ENCODE measurements around the gene CRELD1. TPM values are rescaled to one million over a fixed set of nuclear protein-coding genes. Genes with fewer than 3 reads are reported as not detected.
A peak's percentile ranks its signal among the peaks of the same experiment; 100 is the strongest.

CRELD1 gene
- total and polyA plus RNA-seq, 2 of the 13 experiments (the other 11 are each of a cell fraction or from before 2014, with no cell fraction given), result 27.1 to 61.9 TPM

DNA sequence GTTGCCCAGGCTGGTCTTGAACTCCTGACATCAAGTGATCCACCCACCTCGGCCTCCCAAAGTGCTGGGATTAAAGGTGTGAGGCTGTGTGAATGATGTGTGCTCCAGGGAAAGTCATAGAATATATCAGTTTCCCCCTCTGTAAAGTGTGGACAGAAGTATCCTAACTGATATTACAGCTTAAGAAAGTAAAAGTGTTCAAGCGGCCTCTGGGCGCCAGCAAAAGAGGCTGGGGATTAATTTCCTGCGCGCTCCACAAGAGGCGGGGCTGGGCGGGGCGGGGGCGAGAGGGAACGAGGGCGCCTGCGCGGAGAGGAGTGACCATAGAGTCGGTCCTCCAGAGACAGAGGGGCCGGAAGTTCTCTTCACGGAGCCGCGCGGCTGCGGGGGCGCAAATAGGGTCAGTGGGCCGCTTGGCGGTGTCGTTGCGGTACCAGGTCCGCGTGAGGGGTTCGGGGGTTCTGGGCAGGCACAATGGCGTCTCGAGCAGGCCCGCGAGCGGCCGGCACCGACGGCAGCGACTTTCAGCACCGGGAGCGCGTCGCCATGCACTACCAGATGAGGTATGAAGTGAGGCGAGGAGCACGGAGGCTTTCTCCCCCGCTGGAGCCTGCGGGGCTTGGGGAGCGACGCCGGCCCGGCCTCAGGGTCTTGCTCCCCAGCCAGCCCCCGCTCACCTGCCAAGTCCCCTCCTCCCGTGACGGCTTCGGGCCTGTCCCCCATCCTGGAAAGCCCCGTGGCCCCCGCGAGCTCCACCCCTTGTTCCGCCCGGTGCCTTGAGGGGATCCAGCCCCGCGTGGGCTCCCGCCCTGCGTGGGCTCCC is 43.2 kb upstream of the CRELD1 start, which contains the start of gene JAGN1 (continued):
- no peak for TF ChIP-seq SP1 (IDR thresholded peaks at IDR 0.05)
- peak; percentile 51 for TF ChIP-seq SP1 (CRISPR knock-in tag; IDR thresholded peaks at IDR 0.05)
- TF ChIP-seq TBX2 (CRISPR knock-in tag; IDR thresholded peaks at IDR 0.05; ENCODE audit: borderline replicate concordance), result peak; percentile 83
- TF ChIP-seq MBD4 (IDR thresholded peaks at IDR 0.05; ENCODE audit: borderline replicate concordance, low read length), result no peak
- TF ChIP-seq ZNF251 (CRISPR knock-in tag; IDR thresholded peaks at IDR 0.05), result peak; percentile 52; the same call in 1 of the 2 replicates
- TF ChIP-seq ZNF776 (CRISPR knock-in tag; IDR thresholded peaks at IDR 0.05), result peak; percentile 94
- TF ChIP-seq, protein P1, sequence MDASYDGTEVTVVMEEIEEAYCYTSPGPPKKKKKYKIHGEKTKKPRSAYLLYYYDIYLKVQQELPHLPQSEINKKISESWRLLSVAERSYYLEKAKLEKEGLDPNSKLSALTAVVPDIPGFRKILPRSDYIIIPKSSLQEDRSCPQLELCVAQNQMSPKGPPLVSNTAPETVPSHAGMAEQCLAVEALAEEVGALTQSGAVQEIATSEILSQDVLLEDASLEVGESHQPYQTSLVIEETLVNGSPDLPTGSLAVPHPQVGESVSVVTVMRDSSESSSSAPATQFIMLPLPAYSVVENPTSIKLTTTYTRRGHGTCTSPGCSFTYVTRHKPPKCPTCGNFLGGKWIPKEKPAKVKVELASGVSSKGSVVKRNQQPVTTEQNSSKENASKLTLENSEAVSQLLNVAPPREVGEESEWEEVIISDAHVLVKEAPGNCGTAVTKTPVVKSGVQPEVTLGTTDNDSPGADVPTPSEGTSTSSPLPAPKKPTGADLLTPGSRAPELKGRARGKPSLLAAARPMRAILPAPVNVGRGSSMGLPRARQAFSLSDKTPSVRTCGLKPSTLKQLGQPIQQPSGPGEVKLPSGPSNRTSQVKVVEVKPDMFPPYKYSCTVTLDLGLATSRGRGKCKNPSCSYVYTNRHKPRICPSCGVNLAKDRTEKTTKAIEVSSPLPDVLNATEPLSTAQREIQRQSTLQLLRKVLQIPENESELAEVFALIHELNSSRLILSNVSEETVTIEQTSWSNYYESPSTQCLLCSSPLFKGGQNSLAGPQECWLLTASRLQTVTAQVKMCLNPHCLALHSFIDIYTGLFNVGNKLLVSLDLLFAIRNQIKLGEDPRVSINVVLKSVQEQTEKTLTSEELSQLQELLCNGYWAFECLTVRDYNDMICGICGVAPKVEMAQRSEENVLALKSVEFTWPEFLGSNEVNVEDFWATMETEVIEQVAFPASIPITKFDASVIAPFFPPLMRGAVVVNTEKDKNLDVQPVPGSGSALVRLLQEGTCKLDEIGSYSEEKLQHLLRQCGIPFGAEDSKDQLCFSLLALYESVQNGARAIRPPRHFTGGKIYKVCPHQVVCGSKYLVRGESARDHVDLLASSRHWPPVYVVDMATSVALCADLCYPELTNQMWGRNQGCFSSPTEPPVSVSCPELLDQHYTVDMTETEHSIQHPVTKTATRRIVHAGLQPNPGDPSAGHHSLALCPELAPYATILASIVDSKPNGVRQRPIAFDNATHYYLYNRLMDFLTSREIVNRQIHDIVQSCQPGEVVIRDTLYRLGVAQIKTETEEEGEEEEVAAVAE (CRISPR knock-in tag; IDR thresholded peaks at IDR 0.05; ENCODE audit: borderline replicate concordance), result peak; percentile 52; the same call in 1 of the 2 replicates
- peak; percentile 74 for TF ChIP-seq RXRB (CRISPR knock-in tag; IDR thresholded peaks at IDR 0.05; ENCODE audit: borderline replicate concordance)
- no peak for TF ChIP-seq ELF4 (CRISPR knock-in tag; IDR thresholded peaks at IDR 0.05; ENCODE audit: borderline replicate concordance)
- TF ChIP-seq, protein P2, sequence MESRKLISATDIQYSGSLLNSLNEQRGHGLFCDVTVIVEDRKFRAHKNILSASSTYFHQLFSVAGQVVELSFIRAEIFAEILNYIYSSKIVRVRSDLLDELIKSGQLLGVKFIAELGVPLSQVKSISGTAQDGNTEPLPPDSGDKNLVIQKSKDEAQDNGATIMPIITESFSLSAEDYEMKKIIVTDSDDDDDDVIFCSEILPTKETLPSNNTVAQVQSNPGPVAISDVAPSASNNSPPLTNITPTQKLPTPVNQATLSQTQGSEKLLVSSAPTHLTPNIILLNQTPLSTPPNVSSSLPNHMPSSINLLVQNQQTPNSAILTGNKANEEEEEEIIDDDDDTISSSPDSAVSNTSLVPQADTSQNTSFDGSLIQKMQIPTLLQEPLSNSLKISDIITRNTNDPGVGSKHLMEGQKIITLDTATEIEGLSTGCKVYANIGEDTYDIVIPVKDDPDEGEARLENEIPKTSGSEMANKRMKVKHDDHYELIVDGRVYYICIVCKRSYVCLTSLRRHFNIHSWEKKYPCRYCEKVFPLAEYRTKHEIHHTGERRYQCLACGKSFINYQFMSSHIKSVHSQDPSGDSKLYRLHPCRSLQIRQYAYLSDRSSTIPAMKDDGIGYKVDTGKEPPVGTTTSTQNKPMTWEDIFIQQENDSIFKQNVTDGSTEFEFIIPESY (CRISPR knock-in tag; IDR thresholded peaks at IDR 0.05), result 0 out of 2 replicates have a peak, but pooled peaks have one; percentile 10
- TF ChIP-seq, protein P3, sequence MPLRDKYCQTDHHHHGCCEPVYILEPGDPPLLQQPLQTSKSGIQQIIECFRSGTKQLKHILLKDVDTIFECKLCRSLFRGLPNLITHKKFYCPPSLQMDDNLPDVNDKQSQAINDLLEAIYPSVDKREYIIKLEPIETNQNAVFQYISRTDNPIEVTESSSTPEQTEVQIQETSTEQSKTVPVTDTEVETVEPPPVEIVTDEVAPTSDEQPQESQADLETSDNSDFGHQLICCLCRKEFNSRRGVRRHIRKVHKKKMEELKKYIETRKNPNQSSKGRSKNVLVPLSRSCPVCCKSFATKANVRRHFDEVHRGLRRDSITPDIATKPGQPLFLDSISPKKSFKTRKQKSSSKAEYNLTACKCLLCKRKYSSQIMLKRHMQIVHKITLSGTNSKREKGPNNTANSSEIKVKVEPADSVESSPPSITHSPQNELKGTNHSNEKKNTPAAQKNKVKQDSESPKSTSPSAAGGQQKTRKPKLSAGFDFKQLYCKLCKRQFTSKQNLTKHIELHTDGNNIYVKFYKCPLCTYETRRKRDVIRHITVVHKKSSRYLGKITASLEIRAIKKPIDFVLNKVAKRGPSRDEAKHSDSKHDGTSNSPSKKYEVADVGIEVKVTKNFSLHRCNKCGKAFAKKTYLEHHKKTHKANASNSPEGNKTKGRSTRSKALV (CRISPR knock-in tag; IDR thresholded peaks at IDR 0.05), result peak; percentile 62; the same call in 1 of the 2 replicates
- TF ChIP-seq, protein P4, sequence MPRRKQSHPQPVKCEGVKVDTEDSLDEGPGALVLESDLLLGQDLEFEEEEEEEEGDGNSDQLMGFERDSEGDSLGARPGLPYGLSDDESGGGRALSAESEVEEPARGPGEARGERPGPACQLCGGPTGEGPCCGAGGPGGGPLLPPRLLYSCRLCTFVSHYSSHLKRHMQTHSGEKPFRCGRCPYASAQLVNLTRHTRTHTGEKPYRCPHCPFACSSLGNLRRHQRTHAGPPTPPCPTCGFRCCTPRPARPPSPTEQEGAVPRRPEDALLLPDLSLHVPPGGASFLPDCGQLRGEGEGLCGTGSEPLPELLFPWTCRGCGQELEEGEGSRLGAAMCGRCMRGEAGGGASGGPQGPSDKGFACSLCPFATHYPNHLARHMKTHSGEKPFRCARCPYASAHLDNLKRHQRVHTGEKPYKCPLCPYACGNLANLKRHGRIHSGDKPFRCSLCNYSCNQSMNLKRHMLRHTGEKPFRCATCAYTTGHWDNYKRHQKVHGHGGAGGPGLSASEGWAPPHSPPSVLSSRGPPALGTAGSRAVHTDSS (CRISPR knock-in tag; conservative IDR thresholded peaks at IDR 0.05), result no peak
- TF ChIP-seq JUNB (CRISPR knock-in tag; IDR thresholded peaks at IDR 0.05; ENCODE audit: borderline replicate concordance), result no peak
- peak; percentile 20; the same call in 1 of the 2 replicates for TF ChIP-seq STAG1 (CRISPR knock-in tag; IDR thresholded peaks at IDR 0.05)
- no peak for TF ChIP-seq JDP2 (CRISPR knock-in tag; IDR thresholded peaks at IDR 0.05; ENCODE audit: borderline replicate concordance)
- TF ChIP-seq KDM6A (CRISPR knock-in tag; IDR thresholded peaks at IDR 0.05; ENCODE audit: low read depth), result no peak
- no peak for TF ChIP-seq HNF4G (IDR thresholded peaks at IDR 0.05; ENCODE audit: borderline replicate concordance, low read depth, low read length)
- 0 out of 2 replicates have a peak, but pooled peaks have one; percentile 25 for TF ChIP-seq HNF4G (CRISPR knock-in tag; IDR thresholded peaks at IDR 0.05; ENCODE audit: borderline replicate concordance, low read depth)
- TF ChIP-seq YEATS2 (CRISPR knock-in tag; IDR thresholded peaks at IDR 0.05; ENCODE audit: borderline replicate concordance), result peak; percentile 78; the same call in 1 of the 2 replicates
